Kidney epithelial cell (primary cell): ENCODE data around the gene FLRT1. TPM values are rescaled to one million over a fixed set of nuclear protein-coding genes. Genes with fewer than 3 reads are reported as not detected.
"Not testable (repeated sequence)": the region's sequence is repeated elsewhere in the genome, so short reads cannot be mapped to it uniquely, and the experiment has no call there.

Experiments used
- DNase-seq: peaks from one replicate; pipeline ENCODE4 v3.0.0-alpha.2; 2010; ENCODE audit warnings: low read depth
- H3K27me3 ChIP-seq: 2 replicates; pipeline ENCODE4 v1.6.0; 2011; ENCODE audit warnings: low read length; ENCODE audit not compliant: control insufficient read depth, insufficient read depth
- H3K36me3 ChIP-seq: 2 replicates; pipeline ENCODE4 v1.5.1; 2011; ENCODE audit warnings: low read length; ENCODE audit not compliant: control insufficient read depth, insufficient read depth
- H3K4me3 ChIP-seq: 2 replicates; pipeline ENCODE4 v1.5.1; 2011; ENCODE audit warnings: low read depth, mild to moderate bottlenecking, control low read depth, low read length
- total RNA-seq: library from RNA; depleted of rRNA; stranded (reverse); fragments of >200 nt; gene quantifications from 2 replicates; pipeline ENCODE4 v1.2.3, GENCODE V29; 2015
- TF ChIP-seq, protein P1 (sequence below): IDR thresholded peaks from 2 replicates; pipeline ENCODE4 v1.5.1; 2011; ENCODE audit warnings: mild to moderate bottlenecking, moderate library complexity, low read length, control low read depth, inconsistent platforms; ENCODE audit not compliant: insufficient read depth, poor library complexity, severe bottlenecking

Gene FLRT1
- total RNA-seq, 1 donor from 2014 or later, result 0.13 TPM

DNA sequence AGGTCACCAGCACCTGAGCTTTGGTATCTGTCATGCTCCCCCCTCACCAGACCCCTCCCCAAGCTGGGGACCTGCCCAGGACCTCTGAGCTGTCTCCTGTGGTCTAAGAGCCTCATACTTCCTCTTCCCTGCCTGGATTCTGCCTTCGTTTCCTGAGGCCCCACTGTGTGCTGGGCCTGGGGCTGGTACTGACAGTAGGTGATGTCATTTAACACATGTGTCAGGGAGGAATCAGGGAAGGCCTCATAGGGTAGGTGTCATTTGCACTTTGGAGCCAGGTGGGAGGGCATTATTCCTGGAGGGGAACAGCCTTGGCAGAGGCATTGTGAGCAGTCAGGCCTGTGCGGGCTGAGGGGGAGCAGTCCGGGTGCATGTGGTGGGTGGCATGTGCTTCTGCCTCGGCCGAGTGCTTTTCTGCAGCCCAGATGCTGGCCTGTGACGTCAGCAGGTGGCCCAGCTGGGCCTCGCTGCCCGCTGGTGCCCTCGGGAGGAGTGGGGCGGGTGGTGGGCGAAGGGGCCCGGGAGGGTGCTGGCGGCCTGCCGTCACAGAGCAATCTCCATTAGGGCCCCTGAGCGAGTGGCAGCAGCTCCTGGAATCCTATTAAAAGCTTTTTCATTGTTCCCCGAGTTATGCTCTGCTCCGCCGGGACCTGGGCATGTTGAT is 9.1 kb downstream of the FLRT1 start:
- Histone ChIP-seq H3K4me3 (no peak overlapping the region), H3K36me3 (no peaks in the 10 kb centered on the region), H3K27me3 (peaks cover 25% of the 10 kb centered on the region)
- TF ChIP-seq, protein P1, sequence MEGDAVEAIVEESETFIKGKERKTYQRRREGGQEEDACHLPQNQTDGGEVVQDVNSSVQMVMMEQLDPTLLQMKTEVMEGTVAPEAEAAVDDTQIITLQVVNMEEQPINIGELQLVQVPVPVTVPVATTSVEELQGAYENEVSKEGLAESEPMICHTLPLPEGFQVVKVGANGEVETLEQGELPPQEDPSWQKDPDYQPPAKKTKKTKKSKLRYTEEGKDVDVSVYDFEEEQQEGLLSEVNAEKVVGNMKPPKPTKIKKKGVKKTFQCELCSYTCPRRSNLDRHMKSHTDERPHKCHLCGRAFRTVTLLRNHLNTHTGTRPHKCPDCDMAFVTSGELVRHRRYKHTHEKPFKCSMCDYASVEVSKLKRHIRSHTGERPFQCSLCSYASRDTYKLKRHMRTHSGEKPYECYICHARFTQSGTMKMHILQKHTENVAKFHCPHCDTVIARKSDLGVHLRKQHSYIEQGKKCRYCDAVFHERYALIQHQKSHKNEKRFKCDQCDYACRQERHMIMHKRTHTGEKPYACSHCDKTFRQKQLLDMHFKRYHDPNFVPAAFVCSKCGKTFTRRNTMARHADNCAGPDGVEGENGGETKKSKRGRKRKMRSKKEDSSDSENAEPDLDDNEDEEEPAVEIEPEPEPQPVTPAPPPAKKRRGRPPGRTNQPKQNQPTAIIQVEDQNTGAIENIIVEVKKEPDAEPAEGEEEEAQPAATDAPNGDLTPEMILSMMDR, result no peak
- no peak for DNase-seq

DNA sequence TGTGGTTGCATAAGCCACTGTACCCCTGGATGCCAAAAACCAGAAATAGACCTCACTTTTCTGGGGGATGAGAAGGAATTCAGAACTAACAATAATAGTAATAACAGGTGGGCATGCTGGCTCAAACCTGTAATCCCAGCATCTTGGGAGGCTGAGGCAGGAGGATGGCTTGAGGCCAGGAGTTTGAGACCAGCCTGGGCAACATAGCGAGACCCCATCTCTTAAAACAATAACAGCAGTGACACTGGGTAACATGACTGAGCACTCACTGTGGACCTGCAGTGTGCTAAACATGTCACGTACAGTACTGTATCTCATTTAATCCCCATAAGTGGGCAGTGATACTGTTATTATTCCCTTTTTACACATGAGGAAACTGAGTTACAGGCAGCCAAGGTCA is 10.0 kb downstream of the FLRT1 start:
- no peak for DNase-seq
- TF ChIP-seq, protein P1, result no peak
- H3K36me3 ChIP-seq, result no peaks in the 10 kb centered on the region

DNA sequence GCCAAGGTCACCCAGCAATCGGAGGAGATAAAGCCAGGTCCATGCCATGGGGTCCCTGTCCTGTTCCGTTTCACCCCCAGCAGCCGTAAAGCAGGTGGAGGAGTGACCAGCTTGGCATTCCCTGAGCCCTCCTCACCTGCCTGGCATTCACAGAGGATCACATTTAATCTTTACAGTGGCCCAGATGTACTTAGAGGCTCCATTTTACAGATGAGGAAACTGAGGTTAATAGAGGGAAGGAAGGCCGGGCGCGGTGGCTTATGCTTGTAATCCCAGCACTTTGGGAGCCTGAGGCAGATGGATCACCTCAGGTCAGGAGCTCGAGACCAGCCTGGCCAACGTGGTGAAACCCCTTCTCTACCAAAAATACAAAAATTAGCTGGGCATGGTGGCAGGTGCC is 11.6 kb downstream of the FLRT1 start:
- not testable (repeated sequence) for H3K36me3 ChIP-seq, DNase-seq, H3K4me3 ChIP-seq
- peaks cover 16% of the 10 kb centered on the region for H3K27me3 ChIP-seq

More for the DNA sequence above, 10.0 kb downstream of the FLRT1 start:
- Histone ChIP-seq H3K4me3 (no peak overlapping the region), H3K27me3 (peaks cover 25% of the 10 kb centered on the region)

DNA sequence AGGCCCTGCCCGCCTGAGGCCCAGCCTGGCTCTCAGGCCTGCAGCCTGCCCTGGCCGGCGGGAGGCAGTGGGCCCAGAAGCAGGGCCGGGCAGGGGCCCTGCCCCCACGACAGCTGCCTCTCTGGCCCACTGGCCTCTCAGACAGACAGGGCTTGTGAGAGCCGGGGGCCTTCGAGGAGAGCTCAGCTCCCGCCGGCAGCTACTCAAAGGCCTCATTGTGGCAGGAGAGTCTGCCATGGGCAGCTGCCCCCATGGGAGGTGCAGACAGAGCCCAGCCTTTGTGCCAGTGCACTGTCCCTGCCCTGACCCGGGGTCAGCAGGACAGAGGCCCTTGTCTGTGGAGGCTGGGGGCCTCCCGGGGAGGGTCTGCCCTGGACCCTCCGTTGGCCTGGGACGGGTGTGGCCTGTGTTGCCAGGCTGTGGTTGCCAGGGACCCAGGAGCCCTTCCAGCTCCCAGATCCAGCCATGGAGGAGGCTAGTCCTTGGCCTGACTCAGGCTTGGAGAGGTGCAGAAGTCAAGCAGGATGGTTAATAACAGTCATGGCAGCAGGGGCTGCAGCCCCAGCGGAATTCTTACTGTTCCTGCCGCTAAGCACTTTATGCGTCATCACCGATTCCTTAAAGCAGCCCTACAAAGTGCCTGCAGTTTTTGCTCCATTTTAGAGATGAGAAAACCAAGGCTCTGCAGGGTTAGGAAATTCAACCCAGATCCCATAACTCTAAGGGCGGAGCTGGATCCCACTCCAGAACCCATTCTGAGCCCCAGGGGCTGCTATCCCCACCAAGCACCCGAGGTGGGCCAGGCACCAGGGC is 12.5 kb downstream of the FLRT1 start:
- Histone ChIP-seq H3K4me3 (no peak overlapping the region), H3K27me3 (peaks cover 7% of the 10 kb centered on the region), H3K36me3 (no peaks in the 10 kb centered on the region)
- TF ChIP-seq, protein P1, result no peak
- DNase-seq, result no peak

DNA sequence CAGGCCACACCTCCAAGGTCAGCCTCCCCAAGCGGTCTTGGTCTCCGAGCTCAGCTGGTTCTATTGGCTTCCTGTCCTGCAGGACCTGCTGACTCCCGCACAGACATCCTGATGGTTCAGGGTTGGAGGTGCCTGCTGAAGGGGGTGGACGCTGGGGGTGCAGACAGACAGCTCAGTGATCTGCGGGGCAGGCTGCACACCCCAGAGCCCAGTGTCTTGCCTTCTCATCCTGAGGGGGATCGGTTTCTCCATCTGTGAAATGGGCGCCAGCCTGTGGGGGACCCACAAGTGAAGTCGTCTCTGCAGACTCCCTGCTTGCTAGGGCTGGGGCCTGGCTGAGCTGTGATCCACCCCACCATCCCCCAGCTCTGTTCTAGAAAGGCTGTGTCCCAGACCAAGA is 13.8 kb downstream of the FLRT1 start:
- Histone ChIP-seq H3K27me3 (peaks cover 13% of the 10 kb centered on the region), H3K4me3 (no peak overlapping the region), H3K36me3 (no peaks in the 10 kb centered on the region)
- TF ChIP-seq, protein P1, result no peak
- no peak for DNase-seq

DNA sequence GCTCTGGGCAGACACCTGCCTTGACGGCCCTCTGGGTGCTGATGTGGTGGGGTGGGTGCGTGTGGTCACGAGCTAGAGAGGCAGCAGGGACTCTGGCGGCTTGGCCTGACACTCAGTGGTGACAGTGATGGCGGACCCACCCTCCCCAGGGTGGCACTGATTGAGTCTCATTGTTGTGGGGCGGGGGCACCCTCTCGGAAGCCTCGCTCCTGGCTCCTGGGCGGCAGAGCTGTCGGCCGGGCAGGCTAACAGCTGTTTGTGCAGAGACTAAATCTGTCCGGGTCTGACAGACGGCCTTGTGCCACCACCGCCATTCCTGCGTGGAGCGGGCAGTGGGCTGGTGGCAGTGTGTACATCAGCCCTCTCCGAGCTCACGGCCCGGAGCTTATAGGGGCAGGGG is 15.6 kb downstream of the FLRT1 start:
- Histone ChIP-seq H3K4me3 (no peak overlapping the region), H3K36me3 (no peaks in the 10 kb centered on the region), H3K27me3 (peaks cover 13% of the 10 kb centered on the region)
- DNase-seq, result no peak
- TF ChIP-seq, protein P1, result no peak
